Measurements from ENCODE around the gene GFRA1. TPM values are rescaled to one million over a fixed set of nuclear protein-coding genes. Genes with fewer than 3 reads are reported as not detected.

The GFRA1 gene, protein sequence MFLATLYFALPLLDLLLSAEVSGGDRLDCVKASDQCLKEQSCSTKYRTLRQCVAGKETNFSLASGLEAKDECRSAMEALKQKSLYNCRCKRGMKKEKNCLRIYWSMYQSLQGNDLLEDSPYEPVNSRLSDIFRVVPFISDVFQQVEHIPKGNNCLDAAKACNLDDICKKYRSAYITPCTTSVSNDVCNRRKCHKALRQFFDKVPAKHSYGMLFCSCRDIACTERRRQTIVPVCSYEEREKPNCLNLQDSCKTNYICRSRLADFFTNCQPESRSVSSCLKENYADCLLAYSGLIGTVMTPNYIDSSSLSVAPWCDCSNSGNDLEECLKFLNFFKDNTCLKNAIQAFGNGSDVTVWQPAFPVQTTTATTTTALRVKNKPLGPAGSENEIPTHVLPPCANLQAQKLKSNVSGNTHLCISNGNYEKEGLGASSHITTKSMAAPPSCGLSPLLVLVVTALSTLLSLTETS
- 7.7 to 12.4 TPM (median 10.0 TPM) in 5 replicates for total RNA-seq (2022; extraction: Qiagen RNA extraction; ENCODE audit: low read depth)

GRCh38 chr10:116272440-116273283 is at the start of gene GFRA1:
Gene GFRA1, minus strand, starts transcription at chr10:116273206. Its CDS starts 1,177 bp downstream, at chr10:116272029.

Other genes with a start within 250 kb of the GFRA1 start
- gene CCDC172, start 51.2 kb upstream of the GFRA1 start, total RNA-seq (2022; extraction: Qiagen RNA extraction; ENCODE audit: low read depth): not detected in 5 replicates
- not detected in 5 replicates for gene PNLIPRP3, start 154.6 kb upstream of the GFRA1 start, total RNA-seq (2022; extraction: Qiagen RNA extraction; ENCODE audit: low read depth)

Data from A549 treated with GW870086 at 1 μM for 4 hours (cell line).